ENCODE measurements around the gene HSD17B2. TPM values are rescaled to one million over a fixed set of nuclear protein-coding genes. Genes with fewer than 3 reads are reported as not detected.

Gene HSD17B2
- polyA plus RNA-seq, 3 donors: not detected

- Histone ChIP-seq H3K4me1 (ENCODE audit: control insufficient read depth in 1 of 2, insufficient read depth in 2 of 2, low read length in 2 of 2) (no peaks in the 10 kb centered on the region), H3K4me2 (replicated peaks; ENCODE audit: extremely low read depth, low read length, poor library complexity, severe bottlenecking) (no peak overlapping the region), H2AFZ (ENCODE audit: insufficient read depth, low read depth, low read length, poor library complexity, severe bottlenecking) (no peak overlapping the region), H4K20me1 (ENCODE audit: insufficient read depth, low read length) (no peaks in the 10 kb centered on the region), H3K79me2 (ENCODE audit: insufficient read depth, low read length) (no peaks in the 10 kb centered on the region), H3K27ac (ENCODE audit: low read depth in 1 of 2, low read length in 2 of 2) (no peak overlapping the region), H3K36me3 (replicated peaks in 1 of 2; ENCODE audit: control insufficient read depth in 1 of 2, insufficient read depth in 2 of 2, low read length in 2 of 2) (peaks cover 0 to 5% of the 10 kb centered on the region in 2 donors), H3K9me3 (replicated peaks in 1 of 2; ENCODE audit: control insufficient read depth in 1 of 2, insufficient read depth in 1 of 2, low read length in 2 of 2) (no peaks in the 10 kb centered on the region), H3K4me3 (replicated peaks in 1 of 3; ENCODE audit: low read depth in 2 of 3, low read length in 3 of 3) (no peak overlapping the region), H3K27me3 (ENCODE audit: control insufficient read depth in 2 of 2, insufficient read depth in 2 of 2, low read length in 2 of 2) (no peaks in the 10 kb centered on the region), H3K9ac (ENCODE audit: insufficient read depth, low read length, poor library complexity, severe bottlenecking) (no peak overlapping the region)
- WGBS (ENCODE audit: insufficient coverage): 95% methylated on average over 7 of the region's 9 CpGs
- no peak overlapping the region for H3K4me3 Mint-ChIP-seq
- no peak for TF ChIP-seq CTCF (IDR thresholded peaks at IDR 0.05)
- peaks cover 0 to 5% (median 3%) of the 10 kb centered on the region in 3 donors for H3K27me3 Mint-ChIP-seq (ENCODE audit: low read depth in 3 of 3)
- no peak overlapping the region for H3K27ac Mint-ChIP-seq
- H3K9me3 Mint-ChIP-seq: peaks cover 0 to 3% (median 0%) of the 10 kb centered on the region in 7 donors
- H3K4me1 Mint-ChIP-seq: no peaks in the 10 kb centered on the region
- H3K36me3 Mint-ChIP-seq: peaks cover 14% of the 10 kb centered on the region in 2 donors
- no peak for DNase-seq
- intact Hi-C loops (cut with micrococcal nuclease): no loop called here
Observed at GRCh38 chr16:82136956-82137821, 102.1 kb downstream of the HSD17B2 start.

GRCh38 chr16:82137822-82138167 lies 102.7 kb downstream of the HSD17B2 start:
- H3K36me3 Mint-ChIP-seq: peaks cover 14% of the 10 kb centered on the region in 2 donors
- Histone ChIP-seq H3K27ac (ENCODE audit: low read depth in 1 of 2, low read length in 2 of 2) (no peak overlapping the region), H3K9ac (ENCODE audit: insufficient read depth, low read length, poor library complexity, severe bottlenecking) (no peak overlapping the region), H3K27me3 (ENCODE audit: control insufficient read depth in 2 of 2, insufficient read depth in 2 of 2, low read length in 2 of 2) (no peaks in the 10 kb centered on the region), H4K20me1 (ENCODE audit: insufficient read depth, low read length) (no peaks in the 10 kb centered on the region), H3K9me3 (replicated peaks in 1 of 2; ENCODE audit: control insufficient read depth in 1 of 2, insufficient read depth in 1 of 2, low read length in 2 of 2) (no peaks in the 10 kb centered on the region), H3K4me1 (ENCODE audit: control insufficient read depth in 1 of 2, insufficient read depth in 2 of 2, low read length in 2 of 2) (no peaks in the 10 kb centered on the region), H3K36me3 (replicated peaks in 1 of 2; ENCODE audit: control insufficient read depth in 1 of 2, insufficient read depth in 2 of 2, low read length in 2 of 2) (peaks cover 0 to 5% of the 10 kb centered on the region in 2 donors), H3K4me2 (replicated peaks; ENCODE audit: extremely low read depth, low read length, poor library complexity, severe bottlenecking) (no peak overlapping the region), H3K79me2 (ENCODE audit: insufficient read depth, low read length) (no peaks in the 10 kb centered on the region), H3K4me3 (replicated peaks in 1 of 3; ENCODE audit: low read depth in 2 of 3, low read length in 3 of 3) (no peak overlapping the region), H2AFZ (ENCODE audit: insufficient read depth, low read depth, low read length, poor library complexity, severe bottlenecking) (no peak overlapping the region)
- H3K27ac Mint-ChIP-seq: no peak overlapping the region
- 66% methylated on average over 2 of the region's 3 CpGs for WGBS (ENCODE audit: insufficient coverage)
- no peak for DNase-seq
- peaks cover 0 to 3% (median 0%) of the 10 kb centered on the region in 7 donors for H3K9me3 Mint-ChIP-seq
- intact Hi-C loops (cut with micrococcal nuclease): no loop called here
- H3K27me3 Mint-ChIP-seq (ENCODE audit: low read depth in 3 of 3): peaks cover 0 to 5% (median 3%) of the 10 kb centered on the region in 3 donors
- H3K4me3 Mint-ChIP-seq: no peak overlapping the region
- no peaks in the 10 kb centered on the region for H3K4me1 Mint-ChIP-seq
- no peak for TF ChIP-seq CTCF (IDR thresholded peaks at IDR 0.05)
